Measurements from ENCODE around the gene TSR3.
A peak's percentile ranks its signal among the peaks of the same experiment; 100 is the strongest.

The TSR3 gene

GRCh38 chr16:1350691-1351090 is 987 bp downstream of the TSR3 start:
- DNase-seq, result no peak

- no peak for DNase-seq
Measured at GRCh38 chr16:1349951-1350350, 1.7 kb downstream of the TSR3 start.

DNA sequence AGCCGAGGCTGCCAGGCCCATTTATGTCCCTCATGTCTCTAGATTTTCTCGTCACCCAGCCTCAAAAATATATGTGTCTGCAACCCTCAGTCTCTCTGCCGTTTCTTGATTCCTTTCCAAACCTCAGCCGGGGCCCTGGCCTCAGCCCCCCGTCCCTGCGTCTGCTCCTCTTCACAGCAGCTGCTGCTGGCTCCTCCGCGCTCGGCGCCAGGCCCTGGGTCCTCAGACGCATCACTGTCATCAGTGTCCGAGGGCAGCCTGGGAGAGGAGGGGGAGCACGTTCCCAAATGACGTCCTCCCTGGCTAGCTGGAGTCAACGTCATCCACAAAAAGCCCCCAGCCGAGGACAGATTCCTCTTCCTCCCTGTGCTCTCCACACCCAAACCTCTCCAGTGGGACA is 2.3 kb downstream of the TSR3 start:
- DNase-seq, result no peak

DNA sequence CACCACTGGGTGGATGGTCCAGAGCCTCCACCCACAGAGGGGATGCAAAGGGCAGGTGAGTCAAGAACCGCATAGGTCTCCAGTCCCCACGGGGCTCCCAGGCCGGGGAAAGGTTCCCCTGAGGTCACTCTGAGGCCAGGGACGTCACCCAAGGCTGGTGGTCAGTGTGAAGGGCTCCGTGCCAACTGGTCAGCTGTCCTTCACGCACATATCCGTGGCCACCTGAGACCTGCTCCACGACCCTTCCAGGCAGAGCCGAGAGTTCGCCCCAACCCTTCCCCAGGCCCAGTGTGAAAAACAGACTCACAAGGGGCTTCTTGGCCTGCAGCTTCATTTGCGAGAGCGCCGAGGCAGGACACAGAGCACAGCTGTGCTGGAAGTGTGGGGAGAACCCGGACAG is 2.8 kb downstream of the TSR3 start:
- DNase-seq, result no peak

GRCh38 chr16:1348441-1348840 is 3.2 kb downstream of the TSR3 start:
- no peak for DNase-seq

GRCh38 chr16:1347962-1348361 is 3.7 kb downstream of the TSR3 start:
- no peak for DNase-seq

DNA sequence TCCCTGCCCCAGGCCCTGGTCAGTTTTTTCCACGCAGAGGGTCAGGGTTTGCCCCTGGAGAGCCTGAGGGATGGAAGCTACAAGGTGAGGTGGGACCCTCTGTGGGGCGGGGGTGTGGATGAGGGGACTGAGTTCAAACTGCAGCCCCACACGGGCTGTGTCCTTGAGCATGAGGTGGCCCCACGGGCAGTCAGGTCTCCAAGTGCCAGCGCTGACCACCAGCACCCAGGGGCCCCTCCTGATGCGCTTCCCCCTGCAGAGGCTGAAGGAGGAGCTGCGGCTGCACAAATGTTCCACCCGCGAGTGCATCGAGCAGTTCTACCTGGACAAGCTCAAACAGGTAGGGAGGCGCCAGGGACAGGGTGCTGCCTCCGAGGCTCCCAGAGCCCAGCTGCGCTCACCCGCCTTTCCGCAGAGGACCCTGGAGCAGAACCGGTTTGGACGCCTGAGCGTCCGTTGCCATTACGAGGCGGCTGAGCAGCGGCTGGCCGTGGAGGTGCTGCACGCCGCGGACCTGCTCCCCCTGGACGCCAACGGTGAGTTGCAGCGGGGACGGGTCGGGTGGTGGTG is 4.3 kb downstream of the TSR3 start:
- DNase-seq, result no peak

DNA sequence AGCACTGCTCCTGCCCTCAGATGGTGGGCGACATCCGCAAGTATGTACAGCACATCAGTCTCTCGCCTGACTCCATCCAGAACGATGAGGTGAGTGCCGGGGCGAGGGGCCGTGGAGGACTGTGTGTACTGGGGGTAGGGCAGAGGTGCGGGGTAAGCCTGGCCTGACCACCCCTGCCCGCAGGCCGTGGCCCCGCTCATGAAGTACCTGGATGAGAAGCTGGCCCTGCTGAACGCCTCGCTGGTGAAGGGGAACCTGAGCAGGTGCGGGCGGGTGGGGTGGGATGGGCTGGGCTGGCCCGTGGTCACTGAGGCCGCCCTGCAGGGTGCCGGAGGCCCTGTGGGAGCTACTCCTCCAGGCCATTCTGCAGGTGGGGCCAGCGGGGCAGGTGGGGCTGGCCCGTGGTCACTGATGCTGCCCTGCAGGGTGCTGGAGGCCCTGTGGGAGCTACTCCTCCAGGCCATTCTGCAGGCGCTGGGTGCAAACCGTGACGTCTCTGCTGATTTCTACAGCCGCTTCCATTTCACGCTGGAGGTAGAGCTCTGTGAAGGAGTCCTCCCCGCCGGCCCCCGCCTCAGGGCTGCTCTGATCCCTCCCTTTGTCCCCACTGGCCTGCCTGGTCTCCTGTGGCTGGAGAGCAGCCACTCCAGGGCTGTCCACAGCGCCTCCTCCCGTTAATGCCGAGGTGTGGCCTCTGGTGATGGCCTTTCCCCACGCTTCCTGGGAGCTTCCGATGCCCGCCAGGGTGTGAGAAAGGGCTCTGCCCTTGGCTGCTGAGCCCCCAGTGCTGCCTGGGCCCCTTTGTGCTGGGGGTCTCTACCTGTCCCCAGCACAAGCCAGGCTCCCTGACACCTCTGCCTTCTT is 5.0 kb downstream of the TSR3 start:
- DNase-seq, result no peak

- DNase-seq, result no peak
Measured at GRCh38 chr16:1345651-1346421, 5.8 kb downstream of the TSR3 start.

GRCh38 chr16:1345087-1345486 is 6.6 kb downstream of the TSR3 start:
- no peak for DNase-seq

DNA sequence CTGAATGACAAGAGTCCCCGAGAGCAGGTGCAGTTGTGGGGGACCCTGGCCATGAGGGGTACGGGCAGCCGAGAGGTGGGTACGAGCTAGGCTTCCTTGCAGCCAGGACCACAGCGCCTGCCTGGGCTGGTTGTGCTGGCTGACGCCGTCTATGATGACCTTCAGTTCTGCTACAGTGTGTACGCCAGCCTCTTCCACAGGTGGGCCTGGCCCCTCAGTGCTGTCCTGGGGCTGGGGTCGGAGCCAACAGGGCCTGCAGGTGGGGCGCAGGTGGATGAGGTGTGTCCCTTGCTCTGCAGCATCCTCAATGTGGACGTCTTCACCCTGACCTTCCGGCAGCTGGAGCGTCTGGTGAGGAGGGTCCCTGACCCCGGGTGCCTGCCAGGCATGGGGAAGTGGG is 7.2 kb downstream of the TSR3 start:
- DNase-seq, result no peak

DNA sequence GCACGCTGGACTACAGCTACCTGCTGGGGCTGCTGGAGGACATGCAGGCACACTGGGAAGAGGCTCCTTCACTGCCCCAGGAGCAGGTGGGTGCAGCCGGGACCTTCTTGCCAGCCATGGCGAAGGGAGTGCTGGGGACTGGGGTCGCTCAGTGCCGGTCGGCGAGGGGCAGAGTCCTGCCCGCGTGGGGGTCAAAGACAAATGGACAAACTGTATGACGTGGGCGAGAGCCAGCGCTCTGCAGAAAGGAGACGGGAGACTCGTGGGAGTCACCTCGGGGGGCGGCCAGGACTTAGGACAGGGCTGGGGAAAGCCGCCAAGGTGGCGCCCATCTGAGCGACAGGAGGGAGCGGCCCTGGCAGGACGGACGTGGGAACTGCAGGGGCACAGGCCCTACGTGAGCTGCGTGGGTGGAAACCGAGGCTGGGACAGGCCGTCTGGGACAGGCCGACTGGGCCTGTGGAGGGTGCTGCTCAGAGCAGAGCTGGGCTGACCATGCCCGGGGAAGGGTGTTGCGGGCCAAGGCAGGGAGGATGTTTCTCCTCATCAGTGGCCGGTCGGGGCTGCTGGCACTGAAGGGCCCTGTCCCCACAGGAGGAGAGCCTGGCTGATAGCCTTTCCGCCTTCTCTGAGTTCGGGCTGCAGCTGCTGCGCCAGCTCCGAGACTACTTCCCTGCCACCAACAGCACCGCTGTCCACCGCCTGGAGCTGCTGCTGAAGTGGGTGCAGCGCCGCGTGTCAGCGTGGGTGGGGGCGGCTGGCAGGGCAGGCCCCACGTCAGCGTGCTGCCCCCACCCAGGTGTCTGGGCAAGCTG is 8.0 kb downstream of the TSR3 start:
- DNase-seq, result no peak

- peak; percentile 95 for DNase-seq
Measured at GRCh38 chr16:1342526-1343427, 8.9 kb downstream of the TSR3 start.

DNA sequence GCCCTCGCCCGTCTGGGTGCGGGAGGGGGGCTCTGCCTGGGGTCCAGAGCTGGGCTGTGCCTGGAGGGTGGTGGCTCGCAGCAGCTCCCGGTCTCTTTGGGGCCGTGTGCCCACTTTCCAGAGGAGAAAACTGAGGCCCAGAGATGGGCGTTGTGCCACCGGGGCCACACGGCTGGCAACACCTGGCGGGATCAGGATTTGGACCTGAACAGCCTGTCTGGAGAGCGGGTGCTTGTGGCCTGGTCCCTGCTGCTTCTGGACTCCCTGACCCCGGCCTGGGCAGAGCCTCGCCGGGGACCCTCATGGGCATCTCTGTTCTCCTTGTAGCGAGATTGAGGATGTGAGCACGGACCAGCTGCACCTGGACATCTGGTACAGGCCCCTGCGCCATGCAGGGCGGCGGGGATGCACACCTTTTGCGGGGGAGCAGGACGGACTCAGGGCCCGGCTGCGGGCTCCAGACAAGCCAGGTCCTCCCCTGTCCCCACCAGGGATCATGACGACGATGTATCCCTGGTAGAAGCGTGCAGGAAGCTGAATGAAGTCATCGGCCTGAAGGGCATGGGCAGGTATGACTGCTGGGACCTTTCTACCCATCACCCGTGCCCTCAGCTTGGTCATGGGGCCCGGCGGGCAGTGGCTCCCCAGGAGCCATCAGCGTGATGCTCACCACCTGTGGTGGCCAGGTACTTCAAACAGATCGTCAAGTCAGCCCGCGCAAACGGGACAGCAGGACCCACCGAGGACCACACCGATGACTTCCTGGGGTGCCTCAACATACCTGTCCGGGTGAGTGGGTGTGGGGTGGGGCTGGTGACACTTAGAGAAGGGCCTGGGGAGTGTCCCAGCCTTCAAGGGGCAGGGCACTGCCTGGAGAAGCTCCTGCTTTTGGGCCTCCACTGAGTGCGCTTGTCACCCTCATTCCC is 9.9 kb downstream of the TSR3 start:
- DNase-seq, result no peak

DNA sequence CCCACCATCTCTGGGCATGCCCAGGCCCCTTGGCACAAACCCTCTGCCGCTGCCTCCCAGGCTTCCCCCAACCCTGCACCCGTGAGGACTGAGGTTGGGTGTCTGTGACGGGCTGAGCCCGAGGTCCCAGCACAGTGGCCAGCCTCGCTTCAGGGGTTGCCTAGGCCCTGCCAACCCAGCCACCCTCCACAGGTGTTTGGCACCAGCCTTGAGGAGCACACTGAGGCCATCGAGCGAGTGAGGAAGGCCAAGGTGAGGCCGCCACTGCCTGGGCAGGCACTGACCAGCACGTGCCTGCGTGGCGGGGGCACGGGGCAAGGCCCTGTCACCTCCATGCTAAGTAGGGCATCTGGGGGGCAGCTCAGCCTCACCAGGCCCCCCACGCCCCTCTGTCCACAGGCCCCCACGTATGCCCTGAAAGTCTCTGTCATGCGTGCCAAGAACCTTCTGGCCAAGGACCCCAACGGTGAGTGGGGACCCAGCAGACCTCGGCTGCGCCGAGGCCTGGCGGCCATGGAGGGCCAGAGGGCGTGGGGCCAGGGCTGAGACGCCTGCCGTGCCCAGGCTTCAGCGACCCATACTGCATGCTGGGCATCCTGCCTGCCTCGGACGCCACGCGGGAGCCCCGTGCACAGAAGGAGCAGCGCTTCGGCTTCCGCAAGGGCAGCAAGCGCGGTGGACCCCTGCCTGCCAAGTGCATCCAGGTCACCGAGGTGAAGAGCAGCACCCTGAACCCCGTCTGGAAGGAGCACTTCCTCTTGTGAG is 10.8 kb downstream of the TSR3 start:
- no peak for DNase-seq

DNA sequence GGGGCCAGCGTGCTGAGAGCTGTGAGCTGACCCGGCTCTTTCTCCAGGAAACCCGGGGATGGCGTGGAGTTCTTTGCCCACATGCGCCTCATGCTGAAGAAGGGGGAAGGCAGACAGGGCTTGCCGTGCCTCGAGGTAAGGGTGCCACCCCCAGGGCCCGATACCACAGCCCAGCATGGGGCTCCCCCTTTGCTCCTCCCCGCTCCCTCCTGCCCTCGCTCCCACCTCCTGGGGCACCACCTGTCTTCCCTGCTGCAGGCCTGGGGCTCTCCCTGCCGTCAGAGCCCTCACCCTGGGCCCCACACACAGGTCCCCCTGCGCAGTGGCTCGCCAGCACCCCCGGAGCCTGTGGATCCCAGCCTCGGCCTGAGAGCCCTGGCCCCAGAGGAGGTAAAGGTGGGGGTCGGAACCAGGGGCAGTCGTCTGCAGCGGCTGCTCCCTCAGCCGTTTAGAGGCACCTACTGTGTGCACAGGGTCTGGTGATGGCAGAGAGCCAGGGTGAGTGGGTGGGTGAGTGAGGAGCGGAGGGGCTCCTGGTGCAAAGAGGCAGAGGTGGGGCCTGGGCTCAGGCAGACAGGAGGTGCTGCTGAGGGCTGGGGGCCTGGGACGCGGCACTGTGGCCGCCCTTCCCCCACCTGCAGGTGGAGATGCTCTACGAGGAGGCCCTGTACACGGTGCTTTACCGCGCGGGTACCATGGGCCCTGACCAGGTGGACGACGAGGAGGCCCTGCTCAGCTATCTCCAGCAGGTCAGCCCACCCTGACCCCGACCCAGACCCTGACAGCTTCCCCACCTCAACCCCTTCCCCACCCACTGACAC is 12.6 kb downstream of the TSR3 start:
- no peak for DNase-seq

DNA sequence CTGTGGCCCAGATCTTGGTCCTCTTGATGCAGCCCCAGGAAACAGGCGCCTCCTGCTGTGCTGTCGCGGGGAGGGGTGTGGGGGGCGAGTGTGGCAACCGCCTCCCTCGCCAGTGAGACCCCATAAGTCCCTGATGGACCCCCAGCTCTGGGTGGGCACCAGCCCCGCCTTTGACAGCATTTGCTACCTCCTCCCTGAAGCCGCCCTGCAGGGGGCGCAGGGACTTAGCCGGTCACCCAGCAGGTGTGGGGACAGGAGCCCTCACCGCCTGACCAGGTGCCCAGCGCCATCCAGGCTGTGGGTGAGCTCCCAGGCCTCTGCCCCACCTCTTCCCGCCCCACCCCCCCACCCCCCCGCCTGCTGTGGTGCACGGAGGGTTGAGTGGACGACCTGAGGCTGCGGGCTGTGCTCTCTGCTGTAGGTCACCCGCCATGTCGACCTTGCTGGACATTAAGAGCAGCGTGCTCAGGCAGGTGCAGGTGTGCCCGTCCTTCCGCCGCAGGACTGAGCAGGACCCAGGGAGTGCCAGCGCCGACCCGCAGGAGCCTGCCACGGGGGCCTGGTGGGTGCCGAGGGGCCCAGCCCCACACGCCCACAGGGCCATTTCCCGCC is 13.5 kb downstream of the TSR3 start:
- no peak for DNase-seq

DNA sequence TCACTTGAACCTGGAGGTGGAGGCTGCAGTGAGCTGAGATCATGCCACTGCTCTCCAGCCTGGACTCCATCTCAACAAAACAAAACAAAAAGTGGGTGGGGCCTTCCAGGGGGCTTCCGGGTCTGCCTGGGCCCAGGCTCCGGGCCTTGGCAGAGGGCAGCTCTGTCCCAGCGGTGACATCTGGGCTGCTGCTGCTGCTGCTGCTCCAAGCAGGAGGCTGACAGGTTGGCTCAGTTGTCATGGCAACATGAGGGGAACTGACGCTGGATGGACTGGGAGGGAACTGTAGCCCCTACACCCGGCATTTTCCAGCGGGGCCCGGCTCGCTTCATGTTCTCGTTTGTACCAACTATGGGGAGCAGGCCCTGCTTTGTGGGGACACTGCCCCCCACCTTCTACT is 14.2 kb downstream of the TSR3 start:
- no peak for DNase-seq

DNA sequence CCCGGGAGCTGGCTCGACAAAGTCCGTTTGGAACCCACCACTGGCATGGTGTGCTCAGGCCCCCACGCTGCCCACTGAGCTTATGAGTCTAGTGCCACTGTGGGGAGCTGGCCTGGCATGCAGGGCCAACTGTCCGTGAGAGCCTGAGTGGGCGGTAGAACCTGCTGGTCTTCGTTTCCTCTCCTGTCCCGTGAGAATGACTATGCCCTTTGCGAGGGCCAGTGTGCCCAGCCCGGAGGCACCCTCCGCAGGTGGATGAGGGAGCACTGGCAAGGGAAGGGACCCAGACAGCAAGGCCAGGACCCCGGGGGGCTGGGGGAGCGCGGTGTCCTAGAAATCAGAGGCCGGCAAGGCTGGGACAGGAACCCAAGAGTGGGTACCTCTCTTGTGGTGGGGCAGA is 15.1 kb downstream of the TSR3 start:
- no peak for DNase-seq

Measured in DMS79 treated with DMSO at 0.1 percent for 48 hours (cell line).